ENCODE data around the gene FAM222A.

FAM222A gene

GRCh38 chr12:109670731-109671130, 42.9 kb upstream of the FAM222A start (continued):
- TF ChIP-seq ZFP41 (tag by site-specific recombination; IDR thresholded peaks at IDR 0.05; ENCODE audit: borderline replicate concordance), result no peak
- no peak for TF ChIP-seq ZNF362 (tag by site-specific recombination; IDR thresholded peaks at IDR 0.05)
- TF ChIP-seq ZNF658 (tag by site-specific recombination; IDR thresholded peaks at IDR 0.05), result no peak
- TF ChIP-seq ZNF398 (tag by site-specific recombination; IDR thresholded peaks at IDR 0.05), result 0 out of 2 replicates have a peak, but pooled peaks have one; percentile 40
- no peak for TF ChIP-seq ZNF280D (tag by site-specific recombination; IDR thresholded peaks at IDR 0.05)
- TF ChIP-seq REPIN1 (tag by site-specific recombination; IDR thresholded peaks at IDR 0.05; ENCODE audit: low read depth), result no peak
- TF ChIP-seq ZNF692 (tag by site-specific recombination; IDR thresholded peaks at IDR 0.05), result no peak
- TF ChIP-seq ZNF169 (tag by site-specific recombination; IDR thresholded peaks at IDR 0.05), result no peak

- ChIA-PET CTCF (no interaction called here), POLR2A (no interaction called here)
- no peaks in the 10 kb centered on the region for H3K9me3 ChIP-seq (ENCODE audit: control insufficient read depth, insufficient read depth, low read depth, low read length)
- H3K27ac ChIP-seq (ENCODE audit: extremely low read depth, low read depth, low read length), result no peak overlapping the region
- TF ChIP-seq ZNF121 (tag by site-specific recombination; IDR thresholded peaks at IDR 0.05) (no peak), ZNF704 (tag by site-specific recombination; IDR thresholded peaks at IDR 0.05) (no peak), ZNF426 (tag by site-specific recombination; IDR thresholded peaks at IDR 0.05) (no peak), HOXD13 (CRISPR knock-in tag; IDR thresholded peaks at IDR 0.05; ENCODE audit: borderline replicate concordance) (no peak), ZNF221 (tag by site-specific recombination; IDR thresholded peaks at IDR 0.05; ENCODE audit: borderline replicate concordance) (no peak), ZNF394 (tag by site-specific recombination; IDR thresholded peaks at IDR 0.05; ENCODE audit: borderline replicate concordance) (no peak), PATZ1 (tag by site-specific recombination; IDR thresholded peaks at IDR 0.05) (no peak), ZNF366 (tag by site-specific recombination; conservative IDR thresholded peaks at IDR 0.05) (no peak), SALL2 (tag by site-specific recombination; IDR thresholded peaks at IDR 0.05; ENCODE audit: borderline replicate concordance) (no peak), OSR2 (tag by site-specific recombination; IDR thresholded peaks at IDR 0.05) (no peak), PBX3 (CRISPR knock-in tag; IDR thresholded peaks at IDR 0.05) (no peak), KLF10 (tag by site-specific recombination; IDR thresholded peaks at IDR 0.05) (no peak), ZNF747 (tag by site-specific recombination; IDR thresholded peaks at IDR 0.05) (no peak), KLF8 (tag by site-specific recombination; IDR thresholded peaks at IDR 0.05) (no peak), ZBTB8A (tag by site-specific recombination; IDR thresholded peaks at IDR 0.05) (no peak)
- H3K4me3 ChIP-seq (ENCODE audit: low read depth, low read length), result no peak overlapping the region
- no peaks in the 10 kb centered on the region for H3K4me1 ChIP-seq (ENCODE audit: control insufficient read depth, insufficient read depth, low read length)
- H3K36me3 ChIP-seq (ENCODE audit: control insufficient read depth in 2 of 2, insufficient read depth in 1 of 2, low read length in 2 of 2), result no peaks in the 10 kb centered on the region
Observed at GRCh38 chr12:109671502-109671901, 42.1 kb upstream of the FAM222A start.

All from HEK293 (cell line).